Left lung (tissue), 10 donors: ENCODE data around the gene UBAC2. TPM values are rescaled to one million over a fixed set of nuclear protein-coding genes. Genes with fewer than 3 reads are reported as not detected.

ENCODE experiments used
- ATAC-seq: fragments of 200-7000 bp; cut with Tn5 transposase; one replicate; pipeline ENCODE4 v1.9.1; 2020; ENCODE audit warnings: moderate library complexity
- DNase-seq, 4 donors: peaks; one replicate each; pipeline ENCODE4 v3.0.0-alpha.2; 2013 to 2020
- H3K27ac ChIP-seq, 2 donors: fragments of 200-600 bp; sonication (generic) in 1 of 2; one replicate each; pipeline versions ENCODE4 v1.5.0 to v1.8.0; 2020 to 2021
- H3K27me3 ChIP-seq, 2 donors: fragments of 200-600 bp; sonication (generic) in 1 of 2; one replicate each; pipeline versions ENCODE4 v1.5.0 to v1.8.0; 2020 to 2021
- H3K36me3 ChIP-seq, 2 donors: fragments of 200-600 bp; sonication (generic) in 1 of 2; one replicate each; pipeline versions ENCODE4 v1.5.0 to v1.8.0; 2020 to 2021
- H3K4me1 ChIP-seq, 2 donors: fragments of 200-600 bp; one replicate each; pipeline ENCODE4 v1.8.0; 2021
- H3K4me3 ChIP-seq, 2 donors: fragments of 200-600 bp; sonication (generic) in 1 of 2; one replicate each; pipeline versions ENCODE4 v1.5.0 to v1.8.0; 2020 to 2021; ENCODE audit warnings: mild to moderate bottlenecking in 1 of 2
- H3K9me3 ChIP-seq, 2 donors: fragments of 200-600 bp; sonication (generic) in 1 of 2; one replicate each; pipeline versions ENCODE4 v1.5.0 to v1.8.0; 2020 to 2021
- intact Hi-C, 2 donors: fragments of 100-400 bp; cut with DNase I; formaldehyde crosslinking; loops; one replicate each; pipeline versions ENCODE4 v1.11.2 to v1.14.2; 2022
- polyA plus RNA-seq, 6 donors: library from polyadenylated mRNA; unstranded; fragments of 120-200 nt; gene quantifications; one replicate each; pipeline ENCODE4 v1.2.1, GENCODE V29; 2013; ENCODE audit not compliant: insufficient read length in 6 of 6
- total RNA-seq, 2 donors: library from RNA; stranded (reverse); fragmentation: NEBNext Ultra II Directional; extraction: Animal tissue kit (Norgen Biotek cat#: 25700); gene quantifications; one replicate each; pipeline ENCODE4 v1.2.1, GENCODE V29; 2021
- TF ChIP-seq, protein P1 (sequence below), 2 donors: fragments of 200-600 bp; sonication (generic) in 1 of 2; IDR thresholded peaks; one replicate each; pipeline versions ENCODE4 v1.5.0 to v1.8.0; 2021; ENCODE audit warnings: antibody characterized with exemption in 2 of 2
- donor health status: DM: no; HTN: yes; CAD: no.
- donor health status: DM: no; HTN: no; CAD: no.

The UBAC2 gene
- total and polyA plus RNA-seq, 8 donors: 56.1 to 71.6 (median 66.4) TPM

DNA sequence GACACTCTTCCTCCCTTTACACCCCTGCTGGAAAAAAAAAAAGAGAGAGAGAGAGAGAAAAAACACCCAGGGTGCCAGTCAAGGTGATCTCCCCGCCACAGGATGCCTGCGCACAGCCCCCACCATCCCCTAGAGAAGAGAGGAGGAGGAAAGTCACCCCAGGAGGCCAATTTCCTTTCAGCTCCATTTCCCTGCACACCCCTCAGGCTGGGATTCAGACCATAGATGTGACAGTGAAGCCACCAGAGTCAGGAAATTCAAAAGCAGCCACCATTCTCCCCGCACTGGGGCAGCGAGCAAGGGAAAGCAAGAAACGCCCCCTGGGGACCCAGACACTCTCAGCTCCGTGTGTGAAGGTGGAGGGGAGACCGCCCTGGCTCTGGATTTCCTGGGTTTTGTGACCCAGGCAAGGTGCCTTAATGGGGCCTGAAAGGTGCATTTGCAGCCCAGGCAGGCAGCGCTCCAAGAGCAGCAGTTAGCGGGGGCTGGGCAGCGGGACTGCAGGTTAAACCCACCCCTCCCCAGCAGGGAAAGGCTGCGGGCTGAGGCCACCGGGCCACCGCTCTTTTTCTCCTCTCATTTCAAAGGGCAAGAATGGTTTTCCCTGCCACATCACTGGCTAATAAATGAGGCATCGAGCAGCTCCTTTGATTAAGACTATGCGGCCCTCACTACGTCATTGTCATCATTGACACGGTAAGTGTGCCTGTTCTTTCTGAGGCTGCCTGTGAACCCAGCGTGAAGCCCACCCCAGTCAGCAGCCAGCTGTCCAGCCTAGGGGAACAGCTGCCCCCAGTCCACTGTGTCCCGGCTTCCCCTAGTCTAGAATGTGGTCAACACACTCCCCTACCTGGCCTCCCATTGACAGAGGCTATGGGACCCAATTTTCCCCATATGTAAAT lies 216.8 kb downstream of the UBAC2 start:
- ATAC-seq: no peak
- TF ChIP-seq, protein P1, sequence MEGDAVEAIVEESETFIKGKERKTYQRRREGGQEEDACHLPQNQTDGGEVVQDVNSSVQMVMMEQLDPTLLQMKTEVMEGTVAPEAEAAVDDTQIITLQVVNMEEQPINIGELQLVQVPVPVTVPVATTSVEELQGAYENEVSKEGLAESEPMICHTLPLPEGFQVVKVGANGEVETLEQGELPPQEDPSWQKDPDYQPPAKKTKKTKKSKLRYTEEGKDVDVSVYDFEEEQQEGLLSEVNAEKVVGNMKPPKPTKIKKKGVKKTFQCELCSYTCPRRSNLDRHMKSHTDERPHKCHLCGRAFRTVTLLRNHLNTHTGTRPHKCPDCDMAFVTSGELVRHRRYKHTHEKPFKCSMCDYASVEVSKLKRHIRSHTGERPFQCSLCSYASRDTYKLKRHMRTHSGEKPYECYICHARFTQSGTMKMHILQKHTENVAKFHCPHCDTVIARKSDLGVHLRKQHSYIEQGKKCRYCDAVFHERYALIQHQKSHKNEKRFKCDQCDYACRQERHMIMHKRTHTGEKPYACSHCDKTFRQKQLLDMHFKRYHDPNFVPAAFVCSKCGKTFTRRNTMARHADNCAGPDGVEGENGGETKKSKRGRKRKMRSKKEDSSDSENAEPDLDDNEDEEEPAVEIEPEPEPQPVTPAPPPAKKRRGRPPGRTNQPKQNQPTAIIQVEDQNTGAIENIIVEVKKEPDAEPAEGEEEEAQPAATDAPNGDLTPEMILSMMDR (IDR thresholded peaks at IDR 0.05): no peak
- Histone ChIP-seq H3K4me3 (no peak overlapping the region), H3K27me3 (peaks cover 0 to 30% of the 10 kb centered on the region in 2 donors), H3K4me1 (peaks cover 0 to 12% of the 10 kb centered on the region in 2 donors), H3K27ac (no peak overlapping the region), H3K36me3 (no peaks in the 10 kb centered on the region), H3K9me3 (no peaks in the 10 kb centered on the region)
- no peak for DNase-seq
- intact Hi-C loops: no loop called here

DNA sequence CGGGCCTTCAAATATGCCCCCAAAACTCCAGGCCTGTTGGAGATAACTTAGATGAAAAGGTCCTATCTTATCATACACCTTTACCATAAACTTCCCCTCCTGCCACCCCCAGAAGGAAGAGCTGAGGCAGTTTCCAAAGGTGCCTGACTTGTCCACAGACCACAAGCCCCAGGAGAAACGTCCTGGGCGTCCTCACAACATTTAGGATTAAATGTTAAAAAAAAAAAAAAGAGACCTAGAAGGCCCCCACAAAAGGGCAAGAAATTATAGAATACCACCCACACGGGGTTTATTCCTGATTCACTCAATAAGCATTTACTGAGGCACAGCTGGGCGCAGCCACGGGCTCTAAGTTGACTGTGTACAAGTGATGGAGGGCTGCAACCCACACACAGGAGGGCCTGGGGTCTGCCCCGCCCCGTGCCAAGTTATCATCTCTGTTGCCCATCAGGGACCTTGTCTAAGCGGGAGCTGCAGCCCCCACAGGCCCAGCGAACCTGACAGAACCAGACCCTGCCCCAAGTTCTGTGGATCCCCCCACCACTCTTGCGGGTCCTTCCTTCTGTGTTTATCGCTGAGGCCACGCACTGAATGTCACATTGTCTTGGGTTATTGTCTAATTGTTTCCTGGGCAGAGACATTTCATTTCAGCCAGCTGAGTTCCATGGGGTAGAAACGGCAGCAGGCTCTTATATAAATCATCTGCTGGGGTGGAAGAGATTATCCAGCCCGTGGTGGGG lies 217.6 kb downstream of the UBAC2 start:
- TF ChIP-seq, protein P1 (IDR thresholded peaks at IDR 0.05): no peak
- ATAC-seq (no peak), DNase-seq (no peak)
- peaks cover 0 to 12% of the 10 kb centered on the region in 2 donors for H3K4me1 ChIP-seq
- no peak overlapping the region for H3K27ac ChIP-seq
- H3K27me3 ChIP-seq: peaks cover 0 to 30% of the 10 kb centered on the region in 2 donors
- intact Hi-C loops: no loop called here
- no peaks in the 10 kb centered on the region for H3K9me3 ChIP-seq
- no peaks in the 10 kb centered on the region for H3K36me3 ChIP-seq
- H3K4me3 ChIP-seq: no peak overlapping the region

DNA sequence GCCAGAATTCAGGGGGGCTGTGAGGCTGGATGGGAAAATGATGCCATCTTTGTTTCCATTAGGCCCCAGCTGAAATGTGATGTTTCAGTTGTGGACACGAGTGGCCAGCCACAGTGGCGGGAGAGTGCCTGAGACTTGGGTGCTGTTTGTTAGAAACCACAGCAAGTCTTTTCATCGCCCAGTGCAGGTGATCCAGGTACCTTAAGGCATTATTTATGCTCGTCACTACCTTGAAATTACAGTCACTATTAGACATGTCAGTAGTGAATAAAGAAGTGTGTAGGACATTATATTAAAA lies 218.1 kb downstream of the UBAC2 start:
- Histone ChIP-seq H3K27me3 (peaks cover 0 to 30% of the 10 kb centered on the region in 2 donors), H3K9me3 (no peaks in the 10 kb centered on the region), H3K4me1 (peaks cover 0 to 12% of the 10 kb centered on the region in 2 donors), H3K4me3 (no peak overlapping the region), H3K27ac (no peak overlapping the region), H3K36me3 (no peaks in the 10 kb centered on the region)
- ATAC-seq (no peak), DNase-seq (no peak)
- TF ChIP-seq, protein P1 (IDR thresholded peaks at IDR 0.05): no peak
- intact Hi-C loops: no loop called here

DNA sequence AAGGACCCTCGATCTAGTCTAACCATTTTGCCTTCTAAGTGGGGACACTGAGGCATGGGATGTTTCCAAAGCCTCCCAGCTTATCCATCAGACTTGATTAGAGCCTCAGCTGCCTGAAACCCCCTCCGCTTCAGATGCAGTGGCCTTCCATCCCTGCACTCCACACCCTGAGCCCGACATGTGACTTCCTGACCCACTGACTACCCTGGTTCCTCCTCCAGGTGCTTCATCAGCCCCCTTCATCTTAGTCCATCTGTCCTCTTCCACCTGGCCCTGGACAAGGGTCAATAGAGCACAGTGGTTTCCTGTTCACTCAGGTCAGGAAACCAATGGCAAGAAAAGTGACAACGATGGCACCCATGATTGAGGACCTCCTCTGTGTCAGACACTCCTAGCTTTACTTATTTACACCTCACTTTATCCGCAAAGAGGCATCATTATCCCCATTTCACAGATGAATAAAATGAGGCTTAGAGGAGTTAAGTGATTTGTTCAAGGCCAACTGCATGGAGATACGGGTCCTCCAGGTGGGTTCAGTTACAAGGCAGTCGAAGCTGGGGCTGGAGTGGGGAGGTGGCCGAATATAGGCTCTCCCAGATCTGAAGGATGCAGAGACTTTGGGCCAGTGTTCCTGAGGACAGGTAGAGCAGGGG lies 219.1 kb downstream of the UBAC2 start:
- no peak overlapping the region for H3K4me3 ChIP-seq
- H3K27me3 ChIP-seq: peaks cover 0 to 30% of the 10 kb centered on the region in 2 donors
- no peaks in the 10 kb centered on the region for H3K36me3 ChIP-seq
- no peak for ATAC-seq
- DNase-seq: no peak
- no peak overlapping the region for H3K27ac ChIP-seq
- H3K4me1 ChIP-seq: peaks cover 0 to 12% of the 10 kb centered on the region in 2 donors
- TF ChIP-seq, protein P1 (IDR thresholded peaks at IDR 0.05): no peak
- intact Hi-C loops: no loop called here
- H3K9me3 ChIP-seq: no peaks in the 10 kb centered on the region

DNA sequence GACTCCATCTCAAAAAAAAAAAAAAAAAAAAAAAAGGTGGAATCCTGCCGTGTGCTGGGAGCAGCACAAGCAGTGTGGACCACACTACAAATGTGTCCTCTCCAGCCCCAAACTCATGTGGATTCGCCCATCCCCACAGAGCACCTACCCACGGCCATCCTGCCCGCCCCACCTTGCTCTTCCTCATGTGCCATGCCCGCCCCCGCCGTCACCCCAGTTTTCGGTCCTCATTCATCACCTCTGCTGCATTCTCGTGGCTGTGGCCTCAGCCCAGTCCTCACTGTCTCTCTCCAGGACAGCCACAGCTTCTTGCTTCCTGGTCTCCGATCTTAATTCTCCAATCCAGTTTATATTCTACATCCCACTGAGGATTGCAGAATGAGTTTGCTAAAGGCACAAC lies 220.6 kb downstream of the UBAC2 start:
- Histone ChIP-seq H3K4me1 (peaks cover 0 to 27% of the 10 kb centered on the region in 2 donors), H3K9me3 (no peaks in the 10 kb centered on the region), H3K4me3 (no peak overlapping the region), H3K36me3 (no peaks in the 10 kb centered on the region), H3K27me3 (peaks cover 0 to 36% of the 10 kb centered on the region in 2 donors), H3K27ac (no peak overlapping the region)
- DNase-seq: peak in 1 of 4 donors; percentile 61
- no peak for ATAC-seq
- intact Hi-C loops: no loop called here
- TF ChIP-seq, protein P1 (IDR thresholded peaks at IDR 0.05): no peak
